ENCODE results near the gene ZNF469. TPM values are rescaled to one million over a fixed set of nuclear protein-coding genes. Genes with fewer than 3 reads are reported as not detected.
"Not testable (repeated sequence)": the region's sequence is repeated elsewhere in the genome, so short reads cannot be mapped to it uniquely, and the experiment has no call there.

The ZNF469 gene
- polyA plus RNA-seq, 1 experiment = 1.2 TPM

DNA sequence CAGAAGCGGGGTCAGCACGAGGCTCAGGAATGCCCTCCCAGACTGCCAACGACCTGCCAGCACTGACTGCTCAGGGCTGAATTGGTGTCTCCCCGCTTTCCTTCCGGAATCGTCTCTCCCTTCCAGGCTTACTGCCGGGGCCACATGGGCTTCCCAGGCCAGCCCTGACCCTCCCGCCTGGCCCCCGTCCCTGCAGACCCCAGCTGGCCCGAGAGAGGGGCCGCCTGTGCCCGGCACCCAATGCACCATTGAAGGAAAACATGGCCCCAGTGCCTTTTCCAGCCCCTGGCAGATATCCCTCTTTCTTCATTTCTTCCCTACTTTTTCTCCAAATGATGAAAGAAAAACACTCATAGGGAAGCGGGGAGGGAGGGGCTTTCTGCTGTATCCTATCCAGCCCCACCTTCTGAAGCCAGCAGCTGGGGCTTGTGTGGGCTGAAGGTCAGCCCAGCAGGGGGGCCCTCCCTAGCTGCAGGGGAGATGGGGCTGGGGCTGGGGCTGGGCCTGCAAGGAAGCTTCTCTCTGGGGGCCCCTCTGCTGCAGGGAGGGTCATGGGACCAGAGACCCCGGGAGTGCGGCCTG is 25.9 kb downstream of the ZNF469 start:
- Histone ChIP-seq H3K4me3 (ENCODE audit: low read depth, low read length) (no peak overlapping the region), H3K27me3 (ENCODE audit: control insufficient read depth, insufficient read depth, low read length) (no peaks in the 10 kb centered on the region), H3K36me3 (ENCODE audit: control insufficient read depth, insufficient read depth, low read length) (peaks cover 8% of the 10 kb centered on the region)
- no peak for DNase-seq (ENCODE audit: low read depth)
- TF ChIP-seq, protein P1, sequence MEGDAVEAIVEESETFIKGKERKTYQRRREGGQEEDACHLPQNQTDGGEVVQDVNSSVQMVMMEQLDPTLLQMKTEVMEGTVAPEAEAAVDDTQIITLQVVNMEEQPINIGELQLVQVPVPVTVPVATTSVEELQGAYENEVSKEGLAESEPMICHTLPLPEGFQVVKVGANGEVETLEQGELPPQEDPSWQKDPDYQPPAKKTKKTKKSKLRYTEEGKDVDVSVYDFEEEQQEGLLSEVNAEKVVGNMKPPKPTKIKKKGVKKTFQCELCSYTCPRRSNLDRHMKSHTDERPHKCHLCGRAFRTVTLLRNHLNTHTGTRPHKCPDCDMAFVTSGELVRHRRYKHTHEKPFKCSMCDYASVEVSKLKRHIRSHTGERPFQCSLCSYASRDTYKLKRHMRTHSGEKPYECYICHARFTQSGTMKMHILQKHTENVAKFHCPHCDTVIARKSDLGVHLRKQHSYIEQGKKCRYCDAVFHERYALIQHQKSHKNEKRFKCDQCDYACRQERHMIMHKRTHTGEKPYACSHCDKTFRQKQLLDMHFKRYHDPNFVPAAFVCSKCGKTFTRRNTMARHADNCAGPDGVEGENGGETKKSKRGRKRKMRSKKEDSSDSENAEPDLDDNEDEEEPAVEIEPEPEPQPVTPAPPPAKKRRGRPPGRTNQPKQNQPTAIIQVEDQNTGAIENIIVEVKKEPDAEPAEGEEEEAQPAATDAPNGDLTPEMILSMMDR (IDR thresholded peaks at IDR 0.05; ENCODE audit: insufficient read depth, low read depth, low read length) = no peak
- ChIA-PET POLR2A (no interaction called here), CTCF (no interaction called here)

DNA sequence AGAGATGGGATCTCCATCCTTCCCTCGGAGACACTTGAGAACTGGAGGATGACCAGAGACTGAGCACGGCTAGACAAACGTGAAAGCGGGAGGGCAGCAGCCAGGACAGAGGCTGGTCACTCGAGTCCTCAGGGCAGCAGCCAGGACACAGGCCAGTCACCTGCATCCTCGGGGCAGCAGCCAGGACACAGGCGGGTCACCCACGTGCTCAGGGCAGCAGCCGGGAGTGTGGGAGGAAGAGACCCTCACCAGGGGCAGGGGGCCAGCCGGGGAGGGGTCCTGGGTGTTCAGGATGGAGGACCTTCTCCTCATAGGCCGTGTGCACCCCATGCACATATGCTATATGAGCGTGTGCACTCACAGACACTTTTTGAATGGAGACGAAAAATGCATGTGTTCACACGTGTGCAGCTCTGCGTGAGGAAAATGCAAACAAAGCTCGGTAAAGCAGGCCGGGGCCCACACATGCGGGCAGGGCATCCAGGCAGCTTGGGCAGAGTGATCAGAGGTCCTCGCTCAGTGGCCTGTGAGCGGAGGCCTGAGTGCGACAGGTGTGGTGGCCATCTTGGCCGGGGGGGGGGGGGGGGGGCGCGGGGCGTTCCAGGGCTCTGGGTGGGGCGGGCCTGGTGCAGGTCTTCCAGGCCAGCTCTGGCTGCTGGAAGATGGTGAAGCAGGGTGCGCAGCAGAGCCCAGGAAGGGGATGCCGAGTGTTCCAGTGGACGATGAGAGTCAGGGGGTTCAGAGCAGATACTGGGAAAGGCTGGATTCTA is 26.7 kb downstream of the ZNF469 start:
- TF ChIP-seq, protein P1 (IDR thresholded peaks at IDR 0.05; ENCODE audit: insufficient read depth, low read depth, low read length) = no peak
- H3K27me3 ChIP-seq (ENCODE audit: control insufficient read depth, insufficient read depth, low read length) = no peaks in the 10 kb centered on the region
- no peak overlapping the region for H3K4me3 ChIP-seq (ENCODE audit: low read depth, low read length)
- DNase-seq (ENCODE audit: low read depth) = no peak
- H3K36me3 ChIP-seq (ENCODE audit: control insufficient read depth, insufficient read depth, low read length) = peaks cover 8% of the 10 kb centered on the region
- ChIA-PET POLR2A (no interaction called here), CTCF (interaction anchor here (0.6 kb wide), 1 partner anchor 102 kb away, joined by 4 read pairs; no protein-coding TSS in a partner anchor)

DNA sequence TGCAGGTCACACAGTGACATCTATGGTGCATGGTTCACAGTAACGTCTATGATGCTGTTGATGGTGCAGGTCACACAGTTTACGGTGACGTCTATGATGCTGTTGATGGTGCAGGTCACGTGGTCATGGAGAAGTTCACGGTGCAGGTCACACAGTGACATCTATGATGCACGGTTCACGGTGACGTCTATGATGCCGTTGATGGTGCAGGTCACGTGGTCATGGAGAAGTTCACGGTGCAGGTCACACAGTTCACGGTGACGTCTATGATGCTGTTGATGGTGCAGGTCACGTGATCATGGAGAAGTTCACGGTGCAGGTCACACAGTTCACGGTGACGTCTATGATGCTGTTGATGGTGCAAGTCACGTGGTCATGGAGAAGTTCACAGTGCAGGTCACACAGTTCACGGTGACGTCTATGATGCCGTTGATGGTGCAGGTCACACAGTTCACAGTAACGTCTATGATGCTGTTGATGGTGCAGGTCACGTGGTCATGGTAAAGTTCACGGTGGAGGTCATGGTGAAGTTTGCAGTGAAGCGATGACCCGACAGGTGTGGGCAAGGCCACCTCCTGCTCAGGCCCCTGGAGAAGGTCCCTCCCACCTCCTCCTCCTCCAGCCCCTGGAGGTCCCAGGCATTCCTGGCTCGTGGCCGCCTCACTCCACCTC is 27.7 kb downstream of the ZNF469 start:
- H3K4me3 ChIP-seq (ENCODE audit: low read depth, low read length); H3K27me3 ChIP-seq (ENCODE audit: control insufficient read depth, insufficient read depth, low read length); POLR2A ChIA-PET; CTCF ChIA-PET; DNase-seq (ENCODE audit: low read depth): not testable (repeated sequence)
- peaks cover 10% of the 10 kb centered on the region for H3K36me3 ChIP-seq (ENCODE audit: control insufficient read depth, insufficient read depth, low read length)

DNA sequence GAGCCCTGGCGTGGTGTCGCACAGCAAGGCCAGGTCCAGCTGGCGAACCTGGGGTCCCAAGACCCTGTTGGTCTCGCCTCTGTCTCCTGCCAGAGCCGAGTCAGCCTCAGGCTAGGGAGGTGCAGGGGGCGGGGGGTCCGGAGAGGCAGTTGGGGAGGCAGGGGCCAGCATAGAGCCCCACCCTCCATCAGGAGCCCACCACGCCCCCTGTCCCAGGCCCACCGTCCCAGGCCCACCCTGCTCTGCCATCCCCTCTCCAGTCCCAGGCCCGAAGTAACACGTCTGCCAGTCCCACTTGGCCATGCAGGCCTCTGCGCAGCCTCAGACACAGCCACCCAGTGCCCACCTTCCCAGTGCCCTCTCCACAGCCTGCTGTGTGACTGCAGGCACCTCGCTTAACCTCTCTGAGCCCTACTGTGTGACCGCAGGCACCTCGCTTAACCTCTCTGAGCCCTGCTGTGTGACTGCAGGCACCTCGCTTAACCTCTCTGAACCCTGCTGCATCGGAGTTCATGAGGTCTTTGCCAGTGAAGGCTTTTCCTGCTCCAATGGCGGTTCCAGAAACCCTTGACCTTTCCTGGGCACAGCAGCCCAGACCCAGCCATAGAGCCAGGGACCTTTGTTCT is 29.3 kb downstream of the ZNF469 start:
- TF ChIP-seq, protein P1 (IDR thresholded peaks at IDR 0.05; ENCODE audit: insufficient read depth, low read depth, low read length) = no peak
- Histone ChIP-seq H3K4me3 (ENCODE audit: low read depth, low read length) (no peak overlapping the region), H3K27me3 (ENCODE audit: control insufficient read depth, insufficient read depth, low read length) (no peaks in the 10 kb centered on the region), H3K36me3 (ENCODE audit: control insufficient read depth, insufficient read depth, low read length) (peaks cover 12% of the 10 kb centered on the region)
- no peak for DNase-seq (ENCODE audit: low read depth)
- ChIA-PET CTCF (no interaction called here), POLR2A (no interaction called here)

DNA sequence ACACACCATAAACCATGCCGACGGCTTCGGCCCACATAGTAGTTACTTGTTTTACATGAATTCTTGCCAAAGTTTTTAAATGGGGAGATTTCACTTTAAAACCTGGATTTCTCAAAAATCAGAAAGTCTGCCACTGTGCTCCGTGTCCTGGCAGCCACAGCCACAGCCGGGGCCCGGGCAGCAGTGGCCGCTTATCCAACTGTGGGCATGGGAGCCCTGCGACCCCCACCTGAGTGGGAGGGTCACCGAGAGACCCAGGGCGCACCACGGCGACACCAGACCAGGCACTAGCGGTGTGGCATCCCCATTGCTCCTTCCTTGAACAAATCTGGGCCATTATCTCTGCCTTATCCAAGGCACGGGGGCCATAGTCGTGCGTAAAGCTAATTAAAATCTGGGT is 30.0 kb downstream of the ZNF469 start:
- H3K4me3 ChIP-seq (ENCODE audit: low read depth, low read length) = no peak overlapping the region
- peaks cover 10% of the 10 kb centered on the region for H3K36me3 ChIP-seq (ENCODE audit: control insufficient read depth, insufficient read depth, low read length)
- no peaks in the 10 kb centered on the region for H3K27me3 ChIP-seq (ENCODE audit: control insufficient read depth, insufficient read depth, low read length)
- ChIA-PET CTCF (interaction anchor here (1.0 kb wide), 1 partner anchor 429 kb away, joined by 3 read pairs; no protein-coding TSS in a partner anchor), POLR2A (no interaction called here)
- DNase-seq (ENCODE audit: low read depth) = no peak
- TF ChIP-seq, protein P1 (IDR thresholded peaks at IDR 0.05; ENCODE audit: insufficient read depth, low read depth, low read length) = no peak
